Natural killer cell (primary cell): ENCODE measurements around the gene FBLN5. TPM values are rescaled to one million over a fixed set of nuclear protein-coding genes. Genes with fewer than 3 reads are reported as not detected.

Experiments used
- ATAC-seq, 3 donors: fragments of 150-1000 bp in 2 of 3; fragments of 200-7000 bp in 1 of 3; cut with Tn5 transposase; 1 replicate in 1 of 3; 2 replicates in 2 of 3; pipeline ENCODE4 v1.10.0; 2021; ENCODE audit warnings: mild to moderate bottlenecking in 2 of 3, moderate library complexity in 2 of 3
- DNase-seq, 2 donors: peaks; one replicate each; pipeline versions ENCODE4 v3.0.0 to v3.0.0-alpha.2; 2013 to 2021; ENCODE audit warnings: mixed read lengths in 1 of 2
- H3K27ac ChIP-seq: one replicate; pipeline ENCODE4 v1.5.1; 2013; ENCODE audit warnings: mild to moderate bottlenecking, low read length
- H3K27me3 ChIP-seq: one replicate; pipeline ENCODE4 v1.6.1; 2013; ENCODE audit warnings: low read length; ENCODE audit not compliant: control insufficient read depth, insufficient read depth
- H3K36me3 ChIP-seq: one replicate; pipeline ENCODE4 v1.6.1; 2013; ENCODE audit warnings: low read length; ENCODE audit not compliant: control insufficient read depth, insufficient read depth
- H3K4me1 ChIP-seq: one replicate; pipeline ENCODE4 v1.6.1; 2013; ENCODE audit warnings: low read length; ENCODE audit not compliant: control insufficient read depth, insufficient read depth
- H3K4me3 ChIP-seq: one replicate; pipeline ENCODE4 v1.5.1; 2013; ENCODE audit warnings: low read length
- H3K9me3 ChIP-seq: one replicate; pipeline ENCODE4 v1.6.1; 2013; ENCODE audit warnings: low read length; ENCODE audit not compliant: control insufficient read depth, insufficient read depth
- H3K27ac Mint-ChIP-seq, 2 donors: one replicate each; pipeline ENCODE4 v1.8.0; 2022; ENCODE audit warnings: mild to moderate bottlenecking in 2 of 2, mixed read lengths in 2 of 2, moderate library complexity in 1 of 2
- H3K27me3 Mint-ChIP-seq, 2 donors: one replicate each; pipeline ENCODE4 v1.8.0; 2022; ENCODE audit warnings: low read depth in 2 of 2, mixed read lengths in 2 of 2
- H3K36me3 Mint-ChIP-seq: one replicate; pipeline ENCODE4 v1.8.0; 2022; ENCODE audit warnings: mixed read lengths
- H3K4me1 Mint-ChIP-seq, 2 donors: one replicate each; pipeline ENCODE4 v1.8.0; 2022; ENCODE audit warnings: mixed read lengths in 2 of 2
- H3K4me3 Mint-ChIP-seq: one replicate; pipeline ENCODE4 v1.8.0; 2022; ENCODE audit warnings: mild to moderate bottlenecking, moderate library complexity, mixed read lengths
- H3K9me3 Mint-ChIP-seq, 2 donors: one replicate each; pipeline ENCODE4 v1.8.0; 2022; ENCODE audit warnings: mixed read lengths in 2 of 2
- CTCF ChIP-seq: fragments of 200-600 bp; IDR thresholded peaks from one replicate; pipeline ENCODE4 v1.8.0; 2022; ENCODE audit warnings: antibody characterized with exemption
- WGBS: methylation state at CpG from one replicate; pipeline ENCODE4 v1.1.7; 2013; ENCODE audit warnings: missing lambda C conversion rate; ENCODE audit not compliant: insufficient coverage; 5-methylcytosine and 5-hydroxymethylcytosine counted together
- intact Hi-C: fragments of 100-400 bp; cut with micrococcal nuclease; formaldehyde crosslinking; loops from one replicate; pipeline ENCODE4 v1.14.2; 2022
- total RNA-seq, 4 donors: library from RNA; stranded (reverse); fragments of 120-200 nt in 1 of 4; gene quantifications; one replicate each; pipeline versions ENCODE4 v1.2.3 to v1.2.4, GENCODE V29; 2013 to 2022

FBLN5 gene
- total RNA-seq, 3 donors from 2014 or later (not counting 1 experiment from before 2014, with no cell fraction given), result 0.56 to 1.3 (median 1.1) TPM

- no peak for TF ChIP-seq CTCF
- Histone ChIP-seq H3K27ac (no peak overlapping the region), H3K4me3 (peak overlapping the region; percentile 2), H3K4me1 (peaks cover 13% of the 10 kb centered on the region), H3K9me3 (no peaks in the 10 kb centered on the region), H3K36me3 (no peaks in the 10 kb centered on the region), H3K27me3 (peaks cover 26% of the 10 kb centered on the region)
- peaks cover 22 to 23% of the 10 kb centered on the region in 2 donors for H3K27me3 Mint-ChIP-seq
- WGBS, result 25% methylated on average over 38 of the region's 38 CpGs
- H3K36me3 Mint-ChIP-seq, result no peaks in the 10 kb centered on the region
- intact Hi-C loops, result no loop called here
- peak overlapping the region; percentile 89 for H3K4me3 Mint-ChIP-seq
- peak overlapping the region in 1 of 2 donors; percentile 69 for H3K27ac Mint-ChIP-seq
- DNase-seq (no peak), ATAC-seq (peak in 2 of 3 donors; percentile 30 to 40)
- H3K9me3 Mint-ChIP-seq, result no peaks in the 10 kb centered on the region
- H3K4me1 Mint-ChIP-seq, result peaks cover 15 to 21% of the 10 kb centered on the region in 2 donors
These were observed 646 bp downstream of the FBLN5 start for GRCh38 chr14:91946622-91947474.

GRCh38 chr14:91945751-91946621, 1.5 kb downstream of the FBLN5 start:
- peak overlapping the region; percentile 89 for H3K4me3 Mint-ChIP-seq
- intact Hi-C loops, result no loop called here
- Histone ChIP-seq H3K9me3 (no peaks in the 10 kb centered on the region), H3K36me3 (no peaks in the 10 kb centered on the region), H3K27me3 (peaks cover 26% of the 10 kb centered on the region), H3K4me3 (no peak overlapping the region), H3K27ac (no peak overlapping the region), H3K4me1 (peaks cover 13% of the 10 kb centered on the region)
- ATAC-seq, result no peak
- WGBS, result 81% methylated on average over 9 of the region's 10 CpGs
- peaks cover 15 to 21% of the 10 kb centered on the region in 2 donors for H3K4me1 Mint-ChIP-seq
- no peak for TF ChIP-seq CTCF
- DNase-seq, result no peak
- H3K9me3 Mint-ChIP-seq, result no peaks in the 10 kb centered on the region
- no peaks in the 10 kb centered on the region for H3K36me3 Mint-ChIP-seq
- H3K27me3 Mint-ChIP-seq, result peaks cover 22 to 23% of the 10 kb centered on the region in 2 donors
- no peak overlapping the region for H3K27ac Mint-ChIP-seq

DNA sequence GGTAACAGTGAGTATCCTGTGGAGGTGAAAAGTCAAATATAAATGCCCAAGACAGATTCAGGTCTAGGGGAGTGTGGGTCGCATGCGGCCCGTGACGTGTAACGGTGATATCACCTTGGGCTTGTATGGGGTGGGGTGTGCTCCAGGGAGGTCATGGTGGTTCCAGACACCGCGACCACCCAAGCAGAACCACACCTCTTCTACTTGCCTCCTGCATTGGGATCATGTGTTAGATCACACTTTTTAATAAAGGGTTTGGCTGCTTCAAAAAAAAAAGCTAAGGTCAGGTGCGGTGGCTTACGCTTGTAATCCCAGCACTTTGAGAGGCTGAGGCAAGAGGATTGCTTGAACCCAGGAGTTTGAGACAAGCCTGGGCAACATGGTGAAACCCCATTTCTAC, 4.5 kb downstream of the FBLN5 start:
- no peak for TF ChIP-seq CTCF
- Mint-ChIP-seq H3K27me3 (peaks cover 17 to 23% of the 10 kb centered on the region in 2 donors), H3K36me3 (no peaks in the 10 kb centered on the region), H3K9me3 (no peaks in the 10 kb centered on the region), H3K27ac (no peak overlapping the region), H3K4me1 (peaks cover 15 to 18% of the 10 kb centered on the region in 2 donors), H3K4me3 (no peak overlapping the region)
- Histone ChIP-seq H3K4me3 (no peak overlapping the region), H3K27me3 (peaks cover 25% of the 10 kb centered on the region), H3K4me1 (peaks cover 13% of the 10 kb centered on the region), H3K36me3 (no peaks in the 10 kb centered on the region), H3K27ac (no peak overlapping the region), H3K9me3 (no peaks in the 10 kb centered on the region)
- WGBS, result 85% methylated on average over 7 of the region's 9 CpGs
- ATAC-seq (no peak), DNase-seq (no peak)
- intact Hi-C loops, result no loop called here
